ENCODE data around the gene MXRA5. TPM values are rescaled to one million over a fixed set of nuclear protein-coding genes. Genes with fewer than 3 reads are reported as not detected.

The MXRA5 gene, protein sequence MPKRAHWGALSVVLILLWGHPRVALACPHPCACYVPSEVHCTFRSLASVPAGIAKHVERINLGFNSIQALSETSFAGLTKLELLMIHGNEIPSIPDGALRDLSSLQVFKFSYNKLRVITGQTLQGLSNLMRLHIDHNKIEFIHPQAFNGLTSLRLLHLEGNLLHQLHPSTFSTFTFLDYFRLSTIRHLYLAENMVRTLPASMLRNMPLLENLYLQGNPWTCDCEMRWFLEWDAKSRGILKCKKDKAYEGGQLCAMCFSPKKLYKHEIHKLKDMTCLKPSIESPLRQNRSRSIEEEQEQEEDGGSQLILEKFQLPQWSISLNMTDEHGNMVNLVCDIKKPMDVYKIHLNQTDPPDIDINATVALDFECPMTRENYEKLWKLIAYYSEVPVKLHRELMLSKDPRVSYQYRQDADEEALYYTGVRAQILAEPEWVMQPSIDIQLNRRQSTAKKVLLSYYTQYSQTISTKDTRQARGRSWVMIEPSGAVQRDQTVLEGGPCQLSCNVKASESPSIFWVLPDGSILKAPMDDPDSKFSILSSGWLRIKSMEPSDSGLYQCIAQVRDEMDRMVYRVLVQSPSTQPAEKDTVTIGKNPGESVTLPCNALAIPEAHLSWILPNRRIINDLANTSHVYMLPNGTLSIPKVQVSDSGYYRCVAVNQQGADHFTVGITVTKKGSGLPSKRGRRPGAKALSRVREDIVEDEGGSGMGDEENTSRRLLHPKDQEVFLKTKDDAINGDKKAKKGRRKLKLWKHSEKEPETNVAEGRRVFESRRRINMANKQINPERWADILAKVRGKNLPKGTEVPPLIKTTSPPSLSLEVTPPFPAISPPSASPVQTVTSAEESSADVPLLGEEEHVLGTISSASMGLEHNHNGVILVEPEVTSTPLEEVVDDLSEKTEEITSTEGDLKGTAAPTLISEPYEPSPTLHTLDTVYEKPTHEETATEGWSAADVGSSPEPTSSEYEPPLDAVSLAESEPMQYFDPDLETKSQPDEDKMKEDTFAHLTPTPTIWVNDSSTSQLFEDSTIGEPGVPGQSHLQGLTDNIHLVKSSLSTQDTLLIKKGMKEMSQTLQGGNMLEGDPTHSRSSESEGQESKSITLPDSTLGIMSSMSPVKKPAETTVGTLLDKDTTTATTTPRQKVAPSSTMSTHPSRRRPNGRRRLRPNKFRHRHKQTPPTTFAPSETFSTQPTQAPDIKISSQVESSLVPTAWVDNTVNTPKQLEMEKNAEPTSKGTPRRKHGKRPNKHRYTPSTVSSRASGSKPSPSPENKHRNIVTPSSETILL (N-terminal part only)
- total RNA-seq (ENCODE audit: unreplicated experiment) = 0.25 TPM
- long read RNA-seq = 0 reads

DNA sequence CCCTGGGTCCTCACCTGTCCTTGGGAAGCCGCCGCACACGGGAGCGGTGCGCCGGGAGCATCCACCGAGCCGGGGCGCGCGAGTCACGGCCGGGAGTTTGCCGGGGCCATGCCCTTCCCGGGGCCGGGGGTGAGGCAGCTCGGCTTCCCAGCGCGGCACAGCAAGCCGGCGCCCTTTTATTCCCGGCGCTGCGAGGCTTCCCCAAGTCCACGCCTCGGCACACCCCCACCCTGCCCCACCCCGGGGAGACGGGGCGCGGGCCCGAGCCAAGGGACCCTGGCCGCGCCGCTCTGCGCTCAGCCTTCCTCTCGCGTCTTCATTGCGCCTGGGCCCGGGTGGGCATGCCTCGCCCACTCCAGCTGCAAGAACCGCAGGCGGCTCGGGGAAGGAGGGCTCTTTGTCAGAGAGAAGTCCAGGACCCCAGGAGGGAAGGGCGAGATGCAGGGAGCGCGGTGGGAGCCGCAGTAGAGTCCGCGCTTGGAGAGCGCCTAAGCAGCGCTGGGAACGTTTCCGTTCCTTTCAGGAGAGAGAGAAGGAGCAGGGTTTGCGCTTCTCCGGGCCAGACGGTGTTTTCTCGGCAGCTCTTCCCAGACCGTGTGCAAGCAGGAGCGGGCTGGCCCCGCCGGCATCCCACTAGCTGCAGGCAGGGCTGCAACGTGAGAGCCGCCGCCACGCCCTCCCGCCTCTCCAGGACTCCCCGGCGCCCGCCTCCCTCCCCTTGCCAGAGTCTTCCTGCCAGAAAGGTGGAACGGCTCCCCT, at the start of gene MXRA5:
Gene MXRA5 (minus strand): TSS at position 152 of the 759 bp plus-strand sequence. CDS start 2,819 bp downstream, outside the sequence.
- TF ChIP-seq, protein P1, sequence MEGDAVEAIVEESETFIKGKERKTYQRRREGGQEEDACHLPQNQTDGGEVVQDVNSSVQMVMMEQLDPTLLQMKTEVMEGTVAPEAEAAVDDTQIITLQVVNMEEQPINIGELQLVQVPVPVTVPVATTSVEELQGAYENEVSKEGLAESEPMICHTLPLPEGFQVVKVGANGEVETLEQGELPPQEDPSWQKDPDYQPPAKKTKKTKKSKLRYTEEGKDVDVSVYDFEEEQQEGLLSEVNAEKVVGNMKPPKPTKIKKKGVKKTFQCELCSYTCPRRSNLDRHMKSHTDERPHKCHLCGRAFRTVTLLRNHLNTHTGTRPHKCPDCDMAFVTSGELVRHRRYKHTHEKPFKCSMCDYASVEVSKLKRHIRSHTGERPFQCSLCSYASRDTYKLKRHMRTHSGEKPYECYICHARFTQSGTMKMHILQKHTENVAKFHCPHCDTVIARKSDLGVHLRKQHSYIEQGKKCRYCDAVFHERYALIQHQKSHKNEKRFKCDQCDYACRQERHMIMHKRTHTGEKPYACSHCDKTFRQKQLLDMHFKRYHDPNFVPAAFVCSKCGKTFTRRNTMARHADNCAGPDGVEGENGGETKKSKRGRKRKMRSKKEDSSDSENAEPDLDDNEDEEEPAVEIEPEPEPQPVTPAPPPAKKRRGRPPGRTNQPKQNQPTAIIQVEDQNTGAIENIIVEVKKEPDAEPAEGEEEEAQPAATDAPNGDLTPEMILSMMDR (IDR thresholded peaks at IDR 0.05; ENCODE audit: partially characterized antibody, unreplicated experiment) = no peak
- Mint-ChIP-seq H3K27me3 (ENCODE audit: unreplicated experiment) (peaks cover 7% of the 10 kb centered on the region), H3K4me1 (ENCODE audit: low read depth, unreplicated experiment) (no peaks in the 10 kb centered on the region), H3K9me3 (ENCODE audit: unreplicated experiment) (peaks cover 1% of the 10 kb centered on the region), H3K27ac (ENCODE audit: unreplicated experiment) (no peak within 1 kb of the TSS), H3K36me3 (ENCODE audit: unreplicated experiment) (peaks cover 7% of the 10 kb centered on the region), H3K4me3 (ENCODE audit: unreplicated experiment) (peak within 1 kb of the TSS; percentile 83)
- DNase-seq = peak; percentile 47

DNA sequence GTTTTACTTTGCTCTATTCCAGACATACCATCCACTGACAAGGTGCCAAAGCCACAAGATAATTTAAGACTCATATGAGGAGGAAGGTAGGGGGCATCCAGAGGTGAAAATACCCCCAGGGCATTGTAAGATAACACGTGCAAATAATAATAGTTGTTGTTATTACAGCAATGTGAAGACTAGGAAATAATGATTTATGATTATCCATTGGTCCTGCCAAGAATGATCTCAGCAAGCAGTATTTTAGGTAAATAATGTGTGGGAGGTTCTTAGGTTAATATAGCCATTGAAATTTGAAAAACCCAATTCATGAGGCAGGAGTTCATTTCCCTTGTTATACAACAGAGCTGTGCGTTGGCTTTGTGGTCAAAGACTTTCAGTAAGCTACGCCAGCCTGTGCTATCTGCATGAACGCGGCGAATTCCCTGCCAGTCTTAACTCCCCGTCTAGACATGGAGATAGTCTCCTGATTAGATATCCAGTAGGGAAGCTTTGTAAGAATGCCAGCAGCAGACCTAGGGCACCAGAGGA, 47.2 kb upstream of the MXRA5 start:
- H3K36me3 Mint-ChIP-seq (ENCODE audit: unreplicated experiment) = no peaks in the 10 kb centered on the region

DNA sequence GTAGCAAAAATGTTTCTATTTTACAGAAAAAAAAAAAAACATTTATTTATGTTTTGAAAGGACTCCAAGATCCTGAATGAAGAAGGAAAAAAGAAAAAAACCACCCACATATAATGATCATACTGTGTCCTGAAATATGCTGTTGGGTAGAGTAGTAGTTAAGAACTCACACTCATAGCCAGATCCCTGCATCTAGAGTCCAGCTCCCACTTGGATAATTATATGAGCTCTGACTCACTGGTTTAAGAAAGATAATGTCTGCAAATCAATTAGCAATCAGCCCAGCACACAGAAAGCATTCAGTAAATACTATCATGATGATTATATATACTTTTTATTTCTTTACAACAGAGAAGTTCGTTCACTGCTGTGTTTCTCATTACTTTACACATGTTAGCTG, 46.7 kb upstream of the MXRA5 start:
- H3K4me3 Mint-ChIP-seq (ENCODE audit: unreplicated experiment) = no peak overlapping the region
- no peaks in the 10 kb centered on the region for H3K36me3 Mint-ChIP-seq (ENCODE audit: unreplicated experiment)
- no peaks in the 10 kb centered on the region for H3K27me3 Mint-ChIP-seq (ENCODE audit: unreplicated experiment)
- H3K9me3 Mint-ChIP-seq (ENCODE audit: unreplicated experiment) = no peaks in the 10 kb centered on the region
- TF ChIP-seq, protein P1 (IDR thresholded peaks at IDR 0.05; ENCODE audit: partially characterized antibody, unreplicated experiment) = no peak
- H3K4me1 Mint-ChIP-seq (ENCODE audit: low read depth, unreplicated experiment) = no peaks in the 10 kb centered on the region
- H3K27ac Mint-ChIP-seq (ENCODE audit: unreplicated experiment) = no peak overlapping the region
- DNase-seq = no peak

More for the DNA sequence above, 47.2 kb upstream of the MXRA5 start:
- Mint-ChIP-seq H3K4me3 (ENCODE audit: unreplicated experiment) (no peak overlapping the region), H3K27me3 (ENCODE audit: unreplicated experiment) (no peaks in the 10 kb centered on the region), H3K4me1 (ENCODE audit: low read depth, unreplicated experiment) (no peaks in the 10 kb centered on the region), H3K27ac (ENCODE audit: unreplicated experiment) (no peak overlapping the region), H3K9me3 (ENCODE audit: unreplicated experiment) (no peaks in the 10 kb centered on the region)
- TF ChIP-seq, protein P1 (IDR thresholded peaks at IDR 0.05; ENCODE audit: partially characterized antibody, unreplicated experiment) = no peak
- DNase-seq = no peak

DNA sequence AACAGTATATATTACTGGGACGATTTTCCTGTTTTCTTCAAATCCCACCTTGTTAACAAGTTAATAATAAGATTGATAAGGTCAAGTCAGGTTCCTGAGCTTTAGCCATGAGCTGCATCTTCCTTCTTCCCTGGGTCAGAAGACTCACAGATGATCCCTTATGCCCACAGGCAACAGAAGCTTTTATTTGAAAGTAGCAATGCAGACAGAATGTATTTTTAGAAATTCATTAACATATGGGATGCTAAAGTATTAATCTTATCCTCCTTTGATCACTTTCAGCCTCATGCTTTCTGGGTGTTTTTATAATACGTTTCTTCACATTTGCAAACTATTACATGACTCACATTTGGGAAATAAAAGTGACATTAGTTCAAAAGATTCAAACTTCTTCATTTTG, 42.0 kb upstream of the MXRA5 start:
- no peak for DNase-seq

More for the DNA sequence above, 42.0 kb upstream of the MXRA5 start:
- no peak overlapping the region for H3K27ac Mint-ChIP-seq (ENCODE audit: unreplicated experiment)
- no peaks in the 10 kb centered on the region for H3K4me1 Mint-ChIP-seq (ENCODE audit: low read depth, unreplicated experiment)
- H3K4me3 Mint-ChIP-seq (ENCODE audit: unreplicated experiment) = no peak overlapping the region
- H3K36me3 Mint-ChIP-seq (ENCODE audit: unreplicated experiment) = no peaks in the 10 kb centered on the region
- no peaks in the 10 kb centered on the region for H3K9me3 Mint-ChIP-seq (ENCODE audit: unreplicated experiment)
- H3K27me3 Mint-ChIP-seq (ENCODE audit: unreplicated experiment) = no peaks in the 10 kb centered on the region
- TF ChIP-seq, protein P1 (IDR thresholded peaks at IDR 0.05; ENCODE audit: partially characterized antibody, unreplicated experiment) = no peak

Measured in glutamatergic neuron (in vitro differentiated cells).